Duodenal mucosa (tissue), 2 donors: Measurements from ENCODE around the gene RGMA.

Source experiments
- H3K27ac ChIP-seq: one replicate; pipeline ENCODE4 v1.7.0; 2013; ENCODE audit warnings: low read depth, low read length
- H3K27me3 ChIP-seq, 2 donors: one replicate each; pipeline ENCODE4 v1.7.0; 2013; ENCODE audit warnings: low read length in 2 of 2, control low read depth in 1 of 2; ENCODE audit not compliant: insufficient read depth in 2 of 2, control insufficient read depth in 1 of 2
- H3K36me3 ChIP-seq, 2 donors: one replicate each; pipeline ENCODE4 v1.7.0; 2013; ENCODE audit warnings: low read length in 2 of 2, control low read depth in 1 of 2; ENCODE audit not compliant: insufficient read depth in 2 of 2, control insufficient read depth in 1 of 2
- H3K4me1 ChIP-seq, 2 donors: one replicate each; pipeline ENCODE4 v1.7.0; 2013; ENCODE audit warnings: low read length in 2 of 2, control low read depth in 1 of 2; ENCODE audit not compliant: insufficient read depth in 2 of 2, control insufficient read depth in 1 of 2
- H3K4me3 ChIP-seq, 2 donors: one replicate each; pipeline ENCODE4 v1.7.0; 2013; ENCODE audit warnings: low read length in 2 of 2, low read depth in 1 of 2
- H3K9ac ChIP-seq, 2 donors: one replicate each; pipeline ENCODE4 v1.7.0; 2013; ENCODE audit warnings: low read length in 2 of 2, low read depth in 1 of 2
- H3K9me3 ChIP-seq, 2 donors: one replicate each; pipeline ENCODE4 v1.7.0; 2013; ENCODE audit warnings: low read length in 2 of 2, control low read depth in 1 of 2; ENCODE audit not compliant: control insufficient read depth in 1 of 2

RGMA gene

DNA sequence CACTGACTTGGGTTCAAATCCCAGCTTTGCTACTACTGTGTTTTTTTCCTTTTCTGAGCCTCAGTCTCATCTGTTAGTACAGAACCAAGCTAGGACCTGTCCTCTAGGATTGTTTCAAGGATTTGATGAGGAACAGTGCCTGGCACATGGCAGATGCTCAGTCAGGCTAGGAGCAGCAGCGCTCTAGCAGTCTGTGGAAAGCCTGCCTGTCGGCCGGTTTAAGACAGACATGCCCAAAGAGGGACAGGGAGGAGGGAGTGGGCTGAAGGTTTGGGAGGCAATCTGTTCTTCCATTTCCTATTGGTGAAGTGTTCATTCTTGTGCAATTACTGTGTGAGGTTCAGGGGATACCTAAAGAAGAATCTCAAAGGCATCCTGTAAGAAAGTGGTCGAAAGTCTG lies 35.1 kb upstream of the RGMA start:
- H3K9me3 ChIP-seq: no peaks in the 10 kb centered on the region
- H3K27ac ChIP-seq: no peak overlapping the region
- H3K4me1 ChIP-seq: no peaks in the 10 kb centered on the region
- H3K9ac ChIP-seq: no peak overlapping the region
- H3K27me3 ChIP-seq: no peaks in the 10 kb centered on the region
- no peak overlapping the region for H3K4me3 ChIP-seq
- H3K36me3 ChIP-seq: no peaks in the 10 kb centered on the region

DNA sequence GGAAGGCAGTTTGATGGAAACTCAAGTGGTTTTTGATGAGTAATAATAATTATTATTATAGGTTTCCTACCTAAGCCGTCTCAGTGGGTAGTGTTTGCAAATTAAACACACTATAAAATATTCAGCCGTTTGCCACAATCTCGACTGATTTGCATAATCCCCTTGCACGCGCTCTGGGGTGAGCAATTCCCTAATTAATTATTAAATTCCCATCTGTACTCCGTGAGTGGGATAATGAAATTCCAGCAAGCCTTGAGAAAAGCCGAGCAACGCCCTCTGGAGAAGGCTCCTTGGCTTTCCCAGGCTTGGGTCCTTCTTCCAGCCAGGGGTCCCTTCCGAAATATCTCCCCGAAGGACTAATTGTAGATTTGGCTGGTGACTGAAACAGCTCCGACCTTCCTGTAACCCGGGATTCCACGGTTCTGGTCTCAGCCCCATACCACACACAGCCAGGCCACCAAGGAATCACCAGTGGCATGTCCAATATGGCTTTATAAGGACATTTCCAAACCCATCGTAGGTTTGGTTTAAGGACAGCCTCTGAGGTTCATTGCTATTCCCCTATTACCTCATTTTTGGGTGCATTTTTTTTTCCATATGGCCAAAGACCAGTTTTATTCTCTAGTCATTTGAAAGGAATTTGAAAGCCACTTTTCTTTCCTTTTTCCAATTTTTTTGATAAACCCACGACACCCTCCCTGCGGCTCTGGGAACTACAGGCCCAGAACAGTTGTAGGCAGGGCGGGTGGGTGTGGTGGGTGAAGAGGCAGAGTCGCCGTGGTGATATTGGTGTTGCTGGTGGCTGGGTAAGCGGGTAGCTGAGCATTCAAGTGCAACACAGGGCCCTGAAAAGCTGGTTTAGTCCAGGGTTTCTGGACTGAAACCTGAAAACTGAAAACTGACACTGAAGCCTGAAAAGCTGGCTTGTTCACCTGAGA lies 33.2 kb upstream of the RGMA start:
- Histone ChIP-seq H3K36me3 (no peaks in the 10 kb centered on the region), H3K4me1 (no peaks in the 10 kb centered on the region), H3K9me3 (no peaks in the 10 kb centered on the region), H3K9ac (no peak overlapping the region), H3K27ac (no peak overlapping the region), H3K4me3 (no peak overlapping the region), H3K27me3 (no peaks in the 10 kb centered on the region)

DNA sequence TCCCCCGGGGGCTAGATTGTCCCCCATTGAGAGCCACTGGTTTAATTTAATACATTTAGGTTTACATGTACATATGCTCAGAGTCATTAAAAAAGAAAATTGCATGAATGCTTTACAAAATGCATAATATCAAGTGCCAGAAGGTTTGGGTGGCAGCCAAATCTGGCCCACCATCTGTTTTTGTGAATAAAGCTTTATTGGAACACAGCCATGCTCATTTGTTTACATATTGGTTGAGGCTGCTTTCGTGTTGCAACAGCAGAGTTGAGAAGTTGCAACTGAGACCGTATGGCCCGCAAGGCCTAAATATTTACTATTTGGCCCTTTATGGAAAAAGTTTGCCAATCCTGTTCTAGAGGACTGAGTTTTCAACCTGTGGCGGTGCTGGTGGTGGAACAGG lies 32.1 kb upstream of the RGMA start:
- no peaks in the 10 kb centered on the region for H3K4me1 ChIP-seq
- H3K4me3 ChIP-seq: no peak overlapping the region
- H3K9ac ChIP-seq: no peak overlapping the region
- H3K36me3 ChIP-seq: no peaks in the 10 kb centered on the region
- peaks cover 0 to 4% of the 10 kb centered on the region in 2 donors for H3K27me3 ChIP-seq
- no peaks in the 10 kb centered on the region for H3K9me3 ChIP-seq
- H3K27ac ChIP-seq: no peak overlapping the region

DNA sequence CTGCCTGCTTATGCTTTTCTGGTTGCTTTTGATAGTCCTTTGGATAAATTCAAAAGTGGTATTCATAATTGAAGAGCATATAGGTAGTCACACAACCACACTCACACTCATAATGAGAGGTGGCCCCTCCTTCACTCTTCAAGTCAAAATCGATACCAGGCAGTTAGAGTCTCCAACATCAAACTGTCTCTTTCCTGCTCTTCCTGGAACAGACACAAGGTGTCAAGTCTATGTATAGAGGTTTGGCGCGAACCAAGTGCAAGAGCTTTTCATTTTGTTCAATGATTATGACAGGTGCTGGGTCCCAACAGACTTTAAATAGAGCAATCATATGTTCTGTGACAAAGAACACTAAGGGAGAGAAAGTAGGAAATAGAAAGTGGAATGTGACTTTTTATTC lies 29.9 kb upstream of the RGMA start:
- H3K4me3 ChIP-seq: no peak overlapping the region
- no peak overlapping the region for H3K9ac ChIP-seq
- H3K27me3 ChIP-seq: peaks cover 0 to 4% of the 10 kb centered on the region in 2 donors
- H3K9me3 ChIP-seq: no peaks in the 10 kb centered on the region
- H3K27ac ChIP-seq: no peak overlapping the region
- no peaks in the 10 kb centered on the region for H3K4me1 ChIP-seq
- H3K36me3 ChIP-seq: no peaks in the 10 kb centered on the region

DNA sequence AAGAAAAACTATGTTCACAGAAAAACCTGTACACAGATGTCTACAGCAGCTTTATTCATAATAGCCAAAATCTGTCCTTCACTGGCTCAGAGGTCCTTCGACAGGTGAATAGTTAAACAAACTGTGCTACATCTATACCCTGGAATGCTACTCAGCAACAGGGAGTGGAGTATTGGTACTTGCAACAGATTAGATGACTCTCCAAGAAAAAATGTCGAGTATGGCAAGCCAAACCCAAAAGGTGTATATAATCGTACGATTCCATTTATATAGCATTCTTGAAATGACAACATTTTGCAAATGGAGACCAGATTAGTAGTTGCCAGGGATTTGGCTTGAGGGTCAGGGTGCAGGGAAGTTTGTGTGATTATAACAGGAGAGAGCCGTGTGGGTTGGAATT lies 22.4 kb upstream of the RGMA start:
- Histone ChIP-seq H3K36me3 (no peaks in the 10 kb centered on the region), H3K27me3 (peaks cover 9 to 15% of the 10 kb centered on the region in 2 donors), H3K9me3 (no peaks in the 10 kb centered on the region), H3K4me1 (no peaks in the 10 kb centered on the region), H3K27ac (no peak overlapping the region), H3K4me3 (no peak overlapping the region), H3K9ac (no peak overlapping the region)

DNA sequence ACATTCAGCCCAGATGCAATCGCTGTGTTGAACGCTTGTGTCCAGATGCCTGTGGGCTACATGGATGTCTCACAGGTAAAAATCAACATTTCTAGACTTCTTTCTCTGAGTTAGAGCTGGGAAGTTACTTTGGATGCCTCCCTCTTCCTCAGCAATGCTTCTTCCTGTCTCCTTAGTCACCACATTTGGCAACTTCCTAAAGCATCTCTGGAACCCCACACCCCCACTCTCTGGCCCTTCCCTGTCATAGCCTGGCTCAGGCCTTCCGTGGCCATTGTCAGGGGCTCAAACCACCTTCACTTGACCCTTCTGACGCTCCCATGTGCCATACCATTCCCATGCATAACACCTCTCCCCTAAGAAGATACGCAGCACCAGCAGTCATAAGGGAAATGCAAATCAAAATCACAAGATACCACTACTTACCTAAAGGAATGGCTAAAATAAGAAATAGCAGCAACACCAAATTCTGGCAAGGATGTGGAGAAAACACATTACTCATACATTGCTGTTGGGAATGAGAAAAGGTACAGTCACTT lies 21.6 kb upstream of the RGMA start:
- no peaks in the 10 kb centered on the region for H3K4me1 ChIP-seq
- H3K4me3 ChIP-seq: no peak overlapping the region
- no peaks in the 10 kb centered on the region for H3K9me3 ChIP-seq
- no peaks in the 10 kb centered on the region for H3K36me3 ChIP-seq
- H3K27me3 ChIP-seq: peaks cover 6 to 15% of the 10 kb centered on the region in 2 donors
- H3K27ac ChIP-seq: no peak overlapping the region
- no peak overlapping the region for H3K9ac ChIP-seq

DNA sequence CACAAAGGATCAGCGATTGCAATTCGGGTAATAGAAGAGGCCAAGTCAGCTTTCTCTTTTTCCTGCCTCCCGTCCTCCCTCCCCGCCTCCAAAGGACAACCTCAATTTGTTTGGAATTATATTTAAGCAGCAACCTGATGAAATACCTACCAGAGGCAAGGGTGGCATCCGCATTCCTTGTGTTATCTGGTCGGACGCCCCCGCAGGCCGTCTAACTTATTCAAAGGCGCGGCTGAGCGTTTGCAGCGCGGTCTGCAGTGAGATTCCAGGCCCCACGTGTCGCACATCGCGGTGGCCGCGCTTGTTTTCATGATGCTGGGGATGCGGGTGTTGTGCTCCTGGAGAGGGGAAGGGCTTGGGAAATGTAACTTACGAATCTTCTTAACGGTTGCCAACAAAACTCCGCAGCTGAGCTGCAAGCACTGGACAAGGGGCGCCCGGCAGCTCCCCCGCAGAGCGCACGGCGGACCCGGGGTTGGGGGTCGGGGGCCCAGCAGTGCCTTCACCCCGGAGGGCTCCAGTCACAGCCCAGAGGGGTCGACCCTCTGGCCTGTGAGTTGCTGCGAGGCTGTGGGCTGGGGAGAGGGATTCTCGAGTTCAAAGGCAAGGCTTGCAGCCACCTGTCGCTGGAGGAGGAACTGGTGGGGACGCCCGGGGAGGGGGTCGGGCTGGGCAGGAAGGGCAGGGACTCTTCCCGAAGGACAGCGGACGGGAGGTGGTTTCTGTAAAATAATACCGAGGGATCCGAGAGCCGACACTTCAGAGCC lies 20.5 kb upstream of the RGMA start:
- Histone ChIP-seq H3K36me3 (no peaks in the 10 kb centered on the region), H3K9ac (no peak overlapping the region), H3K27ac (no peak overlapping the region), H3K27me3 (peaks cover 6 to 15% of the 10 kb centered on the region in 2 donors), H3K9me3 (no peaks in the 10 kb centered on the region), H3K4me3 (no peak overlapping the region), H3K4me1 (no peaks in the 10 kb centered on the region)

DNA sequence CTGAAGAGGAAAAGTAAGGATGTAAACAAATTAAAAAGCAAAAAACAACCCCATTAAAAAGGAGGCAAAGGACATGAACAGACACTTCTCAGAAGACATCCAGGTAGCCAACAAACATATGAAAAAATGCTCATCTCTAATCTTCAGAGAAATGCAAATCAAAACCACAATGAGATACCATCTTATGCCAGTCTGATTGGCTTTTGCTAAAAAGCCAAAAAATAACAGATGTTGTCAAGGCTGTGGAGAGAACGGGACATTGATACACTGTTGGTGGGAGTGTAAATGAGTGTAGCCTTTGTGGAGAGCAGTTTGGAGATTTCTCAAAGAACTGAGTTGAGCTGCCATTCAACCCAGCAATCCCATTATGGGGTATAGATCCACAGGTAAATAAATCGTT lies 18.6 kb upstream of the RGMA start:
- H3K9ac ChIP-seq: no peak overlapping the region
- no peak overlapping the region for H3K27ac ChIP-seq
- no peaks in the 10 kb centered on the region for H3K36me3 ChIP-seq
- no peaks in the 10 kb centered on the region for H3K4me1 ChIP-seq
- peaks cover 0 to 2% of the 10 kb centered on the region in 2 donors for H3K9me3 ChIP-seq
- H3K27me3 ChIP-seq: peaks cover 6 to 15% of the 10 kb centered on the region in 2 donors
- H3K4me3 ChIP-seq: no peak overlapping the region

DNA sequence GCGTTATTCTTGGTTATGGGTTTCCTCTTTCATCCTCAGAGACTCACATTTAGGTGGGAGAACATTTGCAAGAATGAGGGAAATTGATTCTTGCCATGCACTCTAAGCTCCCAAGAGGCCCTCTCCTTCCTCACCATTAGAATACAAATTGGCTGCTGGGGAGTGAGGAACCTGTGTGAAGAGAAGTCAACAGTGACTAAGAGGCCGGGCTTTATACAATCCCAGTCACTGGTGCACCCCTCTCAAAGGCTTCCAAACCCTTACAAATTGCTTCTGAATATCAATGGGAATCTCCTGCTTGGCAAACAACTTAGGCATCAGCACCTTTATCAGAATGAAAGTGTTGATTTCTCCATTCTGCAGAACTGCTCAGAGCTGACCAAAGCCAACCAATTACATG lies 16.5 kb upstream of the RGMA start:
- no peak overlapping the region for H3K27ac ChIP-seq
- H3K36me3 ChIP-seq: no peaks in the 10 kb centered on the region
- no peaks in the 10 kb centered on the region for H3K4me1 ChIP-seq
- peaks cover 6 to 15% of the 10 kb centered on the region in 2 donors for H3K27me3 ChIP-seq
- peaks cover 0 to 2% of the 10 kb centered on the region in 2 donors for H3K9me3 ChIP-seq
- H3K9ac ChIP-seq: no peak overlapping the region
- H3K4me3 ChIP-seq: no peak overlapping the region

DNA sequence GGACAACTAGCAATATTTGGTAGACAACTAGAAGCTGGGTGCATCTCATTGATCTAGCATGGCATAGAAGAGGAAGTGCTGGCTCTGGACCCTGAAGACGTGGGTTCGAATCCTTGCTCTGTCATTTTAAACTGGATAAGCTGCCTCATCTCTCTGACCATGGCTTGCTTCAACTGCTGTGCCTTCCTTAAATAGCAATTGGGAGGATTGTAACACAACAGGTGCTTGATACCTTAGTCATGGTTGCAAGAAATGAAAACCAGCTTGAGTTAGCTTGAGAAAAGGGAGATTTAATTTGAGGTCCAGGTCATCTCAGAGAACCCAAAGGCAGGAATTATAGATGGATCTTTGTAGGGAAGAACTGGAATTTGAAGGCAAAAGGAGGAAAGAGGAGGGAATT lies 14.8 kb upstream of the RGMA start:
- H3K4me1 ChIP-seq: no peaks in the 10 kb centered on the region
- H3K27ac ChIP-seq: no peak overlapping the region
- H3K9ac ChIP-seq: no peak overlapping the region
- peaks cover 0 to 5% of the 10 kb centered on the region in 2 donors for H3K27me3 ChIP-seq
- H3K9me3 ChIP-seq: peaks cover 0 to 2% of the 10 kb centered on the region in 2 donors
- H3K36me3 ChIP-seq: no peaks in the 10 kb centered on the region
- no peak overlapping the region for H3K4me3 ChIP-seq
